Measurements from ENCODE around the gene GUCD1. TPM values are rescaled to one million over a fixed set of nuclear protein-coding genes. Genes with fewer than 3 reads are reported as not detected.

GUCD1 gene
- total and polyA plus RNA-seq, 7 donors: 114 to 232 (median 151) TPM

DNA sequence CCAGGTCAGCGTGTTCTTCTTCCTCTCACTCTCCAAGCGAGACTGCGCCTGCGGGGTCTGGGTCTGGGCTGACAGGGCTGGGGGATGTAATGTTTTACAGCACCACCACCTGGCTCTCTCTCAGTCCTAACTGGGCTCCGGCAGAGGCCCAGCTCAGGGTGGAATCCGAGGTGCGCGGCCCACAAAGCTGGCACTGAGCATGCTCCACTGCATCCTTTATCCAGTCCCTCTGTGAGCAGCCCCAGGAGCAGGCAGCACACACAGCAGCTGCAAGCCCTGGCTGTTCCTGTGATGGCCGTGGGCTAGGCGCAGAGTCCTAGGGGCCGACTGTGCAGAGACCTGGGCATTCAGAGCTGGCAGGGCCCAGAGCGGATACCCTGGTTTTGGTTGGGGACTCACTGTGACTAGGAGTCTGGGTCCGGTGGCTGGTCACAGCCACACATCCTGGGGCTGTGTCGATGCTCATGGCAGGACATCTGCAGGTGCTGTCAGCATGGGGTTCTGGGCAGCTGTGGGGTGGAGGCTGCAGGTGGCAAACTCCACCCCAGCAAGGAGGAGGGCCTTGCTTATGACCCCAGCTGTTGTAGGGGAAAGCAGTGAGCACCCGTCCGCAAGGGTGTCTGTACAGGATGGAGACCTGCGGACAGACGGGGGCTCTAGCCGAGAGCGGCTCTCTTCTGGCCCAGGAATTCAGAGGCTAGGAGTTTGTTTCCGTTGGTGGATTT is 34.0 kb upstream of the GUCD1 start:
- Histone ChIP-seq H3K36me3 (ENCODE audit: insufficient read depth in 1 of 2, low read depth in 1 of 2) (peaks cover 0 to 44% of the 10 kb centered on the region in 2 donors), H3K27me3 (ENCODE audit: insufficient read depth in 3 of 3, low read length in 2 of 3) (no peaks in the 10 kb centered on the region), H3K4me1 (no peaks in the 10 kb centered on the region), H3K27ac (no peak overlapping the region), H3K4me3 (no peak overlapping the region), H3K9me3 (no peaks in the 10 kb centered on the region)
- ATAC-seq: no peak
- TF ChIP-seq, protein P1, sequence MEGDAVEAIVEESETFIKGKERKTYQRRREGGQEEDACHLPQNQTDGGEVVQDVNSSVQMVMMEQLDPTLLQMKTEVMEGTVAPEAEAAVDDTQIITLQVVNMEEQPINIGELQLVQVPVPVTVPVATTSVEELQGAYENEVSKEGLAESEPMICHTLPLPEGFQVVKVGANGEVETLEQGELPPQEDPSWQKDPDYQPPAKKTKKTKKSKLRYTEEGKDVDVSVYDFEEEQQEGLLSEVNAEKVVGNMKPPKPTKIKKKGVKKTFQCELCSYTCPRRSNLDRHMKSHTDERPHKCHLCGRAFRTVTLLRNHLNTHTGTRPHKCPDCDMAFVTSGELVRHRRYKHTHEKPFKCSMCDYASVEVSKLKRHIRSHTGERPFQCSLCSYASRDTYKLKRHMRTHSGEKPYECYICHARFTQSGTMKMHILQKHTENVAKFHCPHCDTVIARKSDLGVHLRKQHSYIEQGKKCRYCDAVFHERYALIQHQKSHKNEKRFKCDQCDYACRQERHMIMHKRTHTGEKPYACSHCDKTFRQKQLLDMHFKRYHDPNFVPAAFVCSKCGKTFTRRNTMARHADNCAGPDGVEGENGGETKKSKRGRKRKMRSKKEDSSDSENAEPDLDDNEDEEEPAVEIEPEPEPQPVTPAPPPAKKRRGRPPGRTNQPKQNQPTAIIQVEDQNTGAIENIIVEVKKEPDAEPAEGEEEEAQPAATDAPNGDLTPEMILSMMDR (IDR thresholded peaks at IDR 0.05): no peak
- intact Hi-C loops (cut with DNase I): no loop called here
- 74 to 89% (median 79%) methylated on average over 21 of the region's 21 CpGs for WGBS, 3 donors
- DNase-seq: no peak

DNA sequence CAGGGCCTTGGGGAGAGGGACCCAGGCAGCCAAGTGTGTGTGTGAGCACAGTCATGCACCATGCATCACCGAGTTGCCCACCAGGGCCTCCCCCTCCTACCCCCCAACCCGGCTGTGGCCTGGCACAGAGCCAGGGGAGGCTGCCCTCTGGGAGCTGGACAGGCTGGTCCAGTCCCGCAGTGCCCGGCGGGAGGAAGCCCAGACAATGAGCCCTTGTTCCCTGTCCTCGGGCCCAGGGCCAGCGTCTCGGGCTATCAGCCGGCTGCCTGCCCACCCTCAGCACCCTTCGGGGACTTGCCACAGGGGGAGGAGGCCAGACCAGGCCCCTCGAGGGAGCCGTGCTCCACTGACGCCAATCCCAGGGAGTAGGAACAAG is 33.4 kb upstream of the GUCD1 start:
- DNase-seq (no peak), ATAC-seq (no peak)
- no peaks in the 10 kb centered on the region for H3K4me1 ChIP-seq
- intact Hi-C loops (cut with DNase I): no loop called here
- H3K4me3 ChIP-seq: no peak overlapping the region
- peaks cover 0 to 44% of the 10 kb centered on the region in 2 donors for H3K36me3 ChIP-seq (ENCODE audit: insufficient read depth in 1 of 2, low read depth in 1 of 2)
- 35 to 64% (median 54%) methylated on average over 10 to 13 of the region's 13 CpGs for WGBS, 3 donors
- TF ChIP-seq, protein P1 (IDR thresholded peaks at IDR 0.05): no peak
- no peaks in the 10 kb centered on the region for H3K9me3 ChIP-seq
- H3K27ac ChIP-seq: no peak overlapping the region
- no peaks in the 10 kb centered on the region for H3K27me3 ChIP-seq (ENCODE audit: insufficient read depth in 3 of 3, low read length in 2 of 3)

DNA sequence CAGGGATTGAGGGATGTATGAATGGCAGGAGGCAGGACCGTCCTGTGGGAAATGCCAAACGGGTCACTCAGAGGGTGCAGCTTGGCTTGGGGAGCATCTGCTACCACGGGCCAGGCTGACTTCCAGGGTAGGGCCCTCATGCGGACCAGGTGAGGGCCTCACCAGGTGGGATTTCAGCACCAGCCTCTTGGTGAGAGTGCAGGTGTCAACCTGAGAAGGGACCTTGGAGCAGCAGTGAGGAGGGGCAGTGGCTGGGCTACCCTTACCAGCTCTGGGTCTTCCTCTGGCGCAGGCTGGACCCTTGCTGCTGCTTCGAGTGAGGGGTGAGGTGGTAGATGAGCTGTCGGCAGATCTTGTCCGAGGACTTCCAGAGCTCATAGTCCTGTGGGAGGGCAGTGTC is 33.0 kb upstream of the GUCD1 start:
- DNase-seq: no peak
- no peak overlapping the region for H3K4me3 ChIP-seq
- no peak overlapping the region for H3K27ac ChIP-seq
- no peaks in the 10 kb centered on the region for H3K4me1 ChIP-seq
- intact Hi-C loops (cut with DNase I): no loop called here
- H3K9me3 ChIP-seq: no peaks in the 10 kb centered on the region
- H3K27me3 ChIP-seq (ENCODE audit: insufficient read depth in 3 of 3, low read length in 2 of 3): no peaks in the 10 kb centered on the region
- ATAC-seq: no peak
- H3K36me3 ChIP-seq (ENCODE audit: insufficient read depth in 1 of 2, low read depth in 1 of 2): peaks cover 0 to 44% of the 10 kb centered on the region in 2 donors
- TF ChIP-seq, protein P1 (IDR thresholded peaks at IDR 0.05): no peak
- WGBS, 3 donors: 69 to 73% (median 72%) methylated on average over 7 to 8 of the region's 8 CpGs

DNA sequence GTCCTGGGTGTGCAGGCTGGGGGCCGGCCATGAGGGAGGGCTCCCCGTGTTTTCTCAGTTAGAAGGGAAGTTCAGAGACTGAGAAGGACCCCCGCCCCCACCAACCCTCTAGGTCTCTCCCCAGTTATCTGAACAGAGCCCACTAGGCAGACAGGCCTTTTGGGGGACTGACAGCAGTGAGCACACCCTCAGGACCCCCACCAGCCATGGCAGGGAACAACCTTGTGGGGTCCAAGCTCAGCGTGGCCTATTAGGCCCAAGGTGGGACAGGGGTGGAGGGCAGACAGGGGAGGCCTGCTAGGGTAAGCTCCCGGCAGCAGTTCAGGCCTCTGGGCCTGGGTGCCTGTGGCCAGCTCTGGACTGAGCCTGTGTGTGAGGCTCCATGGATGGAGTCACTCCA is 32.3 kb upstream of the GUCD1 start:
- DNase-seq: no peak
- Histone ChIP-seq H3K4me3 (no peak overlapping the region), H3K9me3 (no peaks in the 10 kb centered on the region), H3K4me1 (no peaks in the 10 kb centered on the region), H3K27ac (no peak overlapping the region), H3K27me3 (ENCODE audit: insufficient read depth in 3 of 3, low read length in 2 of 3) (no peaks in the 10 kb centered on the region), H3K36me3 (ENCODE audit: insufficient read depth in 1 of 2, low read depth in 1 of 2) (peaks cover 0 to 44% of the 10 kb centered on the region in 2 donors)
- ATAC-seq: no peak
- TF ChIP-seq, protein P1 (IDR thresholded peaks at IDR 0.05): no peak
- WGBS, 3 donors: 84 to 88% (median 85%) methylated on average over 5 of the region's 5 CpGs
- intact Hi-C loops (cut with DNase I): no loop called here

Measured in psoas muscle (tissue), 8 donors.